Hematopoietic multipotent progenitor cell treated with erythropoietin and hydrocortisone succinate and interleukin-3 and kit ligand, for 17 days (in vitro differentiated cells): ENCODE results near the gene CFAP141.
"Not testable (repeated sequence)": the region's sequence is repeated elsewhere in the genome, so short reads cannot be mapped to it uniquely, and the experiment has no call there.

ENCODE experiments used
- DNase-seq: peaks from one replicate; pipeline ENCODE4 v3.0.0-alpha.2; 2015; ENCODE audit warnings: low spot score

CFAP141 gene

GRCh38 chr1:154208677-154209388, 2.7 kb upstream of the CFAP141 start:
- no peak for DNase-seq

- no peak for DNase-seq
Observed at GRCh38 chr1:154207262-154207661, 1.1 kb upstream of the CFAP141 start.

GRCh38 chr1:154205778-154206177, 355 bp downstream of the CFAP141 start:
- DNase-seq, result not testable (repeated sequence)

- DNase-seq, result no peak
Observed at GRCh38 chr1:154199563-154199879, 6.6 kb downstream of the CFAP141 start.

GRCh38 chr1:154198756-154199562, 7.2 kb downstream of the CFAP141 start:
- DNase-seq, result peak; percentile 71

GRCh38 chr1:154193821-154194220, 12.3 kb downstream of the CFAP141 start:
- no peak for DNase-seq

GRCh38 chr1:154192476-154192875, 13.7 kb downstream of the CFAP141 start:
- no peak for DNase-seq

GRCh38 chr1:154191990-154192461, 14.1 kb downstream of the CFAP141 start, which contains the start of gene TPM3:
Gene TPM3, minus strand, starts transcription at chr1:154192100. Its CDS starts 82 bp downstream, at chr1:154192018.
- no peak for DNase-seq

- DNase-seq, result no peak
Observed at GRCh38 chr1:154190550-154190949, 15.6 kb downstream of the CFAP141 start.

GRCh38 chr1:154186852-154187501, 19.2 kb downstream of the CFAP141 start:
- DNase-seq, result peak; percentile 5

- DNase-seq, result peak; percentile 76
Observed at GRCh38 chr1:154186177-154186576, 20.0 kb downstream of the CFAP141 start.

- DNase-seq, result peak; percentile 94
Observed at GRCh38 chr1:154183046-154183915, 22.9 kb downstream of the CFAP141 start.

- peak; percentile 71 for DNase-seq
Observed at GRCh38 chr1:154182344-154183045, 23.6 kb downstream of the CFAP141 start.

- DNase-seq, result peak; percentile 48
Observed at GRCh38 chr1:154181944-154182343, 24.2 kb downstream of the CFAP141 start.

GRCh38 chr1:154179946-154180687, 26.0 kb downstream of the CFAP141 start:
- DNase-seq, result no peak

GRCh38 chr1:154178911-154179811, 27.0 kb downstream of the CFAP141 start:
- peak; percentile 74 for DNase-seq

GRCh38 chr1:154178013-154178412, 28.1 kb downstream of the CFAP141 start:
- peak; percentile 57 for DNase-seq

GRCh38 chr1:154176337-154176736, 29.8 kb downstream of the CFAP141 start:
- peak; percentile 68 for DNase-seq

- DNase-seq, result no peak
Observed at GRCh38 chr1:154174654-154175053, 31.5 kb downstream of the CFAP141 start.
